BJ (cell line): ENCODE data around the gene BARHL2. TPM values are rescaled to one million over a fixed set of nuclear protein-coding genes. Genes with fewer than 3 reads are reported as not detected.

Experiments
- CTCF ChIA-PET: fragments of 350-600 bp; formaldehyde crosslinking; extraction: SDS; loops from one replicate; lab custom pipeline; 2021; ENCODE audit warnings: antibody characterized with exemption, inconsistent platforms; lab: Yijun Ruan, JAX
- POLR2A ChIA-PET: fragments of 300-600 bp; sonication (Branson Sonifier 250); formaldehyde crosslinking; extraction: SDS; loops from one replicate; lab custom pipeline; 2021; ENCODE audit warnings: antibody characterized with exemption; lab: Charles Lee
- DNase-seq: peaks from one replicate; pipeline ENCODE4 v3.0.0-alpha.2; 2011; ENCODE audit warnings: low read depth
- H3K27me3 ChIP-seq: 2 replicates; pipeline ENCODE4 v1.6.0; 2011; ENCODE audit warnings: low read length; ENCODE audit not compliant: control insufficient read depth, insufficient read depth
- H3K36me3 ChIP-seq: 2 replicates; pipeline ENCODE4 v1.5.1; 2011; ENCODE audit warnings: low read length; ENCODE audit not compliant: control insufficient read depth, insufficient read depth
- H3K4me3 ChIP-seq: 2 replicates; pipeline ENCODE4 v1.5.1; 2011; ENCODE audit warnings: low read depth, mild to moderate bottlenecking, control low read depth, low read length
- polyA plus RNA-seq: library from polyadenylated mRNA; depleted of rRNA; stranded (reverse); fragments of >200 nt; gene quantifications from 2 replicates; pipeline ENCODE4 v1.2.3, GENCODE V29; 2011
- TF ChIP-seq, protein P1 (sequence below): IDR thresholded peaks from 2 replicates; pipeline ENCODE4 v1.5.1; 2011; ENCODE audit warnings: low read depth, mild to moderate bottlenecking, control low read depth, inconsistent platforms, low read length, moderate library complexity; ENCODE audit not compliant: insufficient read depth

Gene BARHL2
- polyA plus RNA-seq, 1 experiment, result not detected

DNA sequence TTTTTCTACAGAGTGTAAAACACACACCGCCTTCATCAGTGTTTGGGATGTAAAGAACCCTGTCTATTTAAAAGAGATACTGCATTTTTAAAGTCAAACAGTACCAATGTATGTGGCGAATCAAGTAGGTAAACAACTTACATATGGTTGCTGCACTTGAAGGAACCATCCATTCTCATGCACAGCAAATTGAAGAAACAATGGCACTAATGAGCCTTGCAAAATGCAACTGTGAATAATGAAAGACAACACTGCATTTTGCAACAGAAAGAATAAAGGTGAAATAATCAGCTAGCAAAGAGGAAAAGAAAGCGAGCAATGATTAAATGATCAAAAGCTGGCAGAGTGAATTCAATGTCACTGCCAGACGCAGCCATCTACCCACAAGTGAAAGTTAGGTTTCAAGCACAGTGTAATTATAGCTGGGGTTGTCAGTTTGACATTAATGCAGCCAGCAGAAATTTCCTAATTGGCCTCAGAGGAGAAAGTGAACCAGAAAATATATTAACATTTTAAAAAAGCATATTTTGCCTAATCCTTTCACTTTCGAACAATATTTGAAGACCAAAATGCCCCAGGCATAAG is 10.9 kb upstream of the BARHL2 start:
- POLR2A ChIA-PET, result no interaction called here
- H3K4me3 ChIP-seq, result no peak overlapping the region
- CTCF ChIA-PET, result interaction anchor here (0.7 to 3.1 kb wide), 3 partner anchors 9 to 438 kb away, joined by 3 to 14 read pairs (median 4); no protein-coding TSS in a partner anchor
- H3K36me3 ChIP-seq, result no peaks in the 10 kb centered on the region
- no peak for DNase-seq
- H3K27me3 ChIP-seq, result peaks cover 75% of the 10 kb centered on the region
- TF ChIP-seq, protein P1, sequence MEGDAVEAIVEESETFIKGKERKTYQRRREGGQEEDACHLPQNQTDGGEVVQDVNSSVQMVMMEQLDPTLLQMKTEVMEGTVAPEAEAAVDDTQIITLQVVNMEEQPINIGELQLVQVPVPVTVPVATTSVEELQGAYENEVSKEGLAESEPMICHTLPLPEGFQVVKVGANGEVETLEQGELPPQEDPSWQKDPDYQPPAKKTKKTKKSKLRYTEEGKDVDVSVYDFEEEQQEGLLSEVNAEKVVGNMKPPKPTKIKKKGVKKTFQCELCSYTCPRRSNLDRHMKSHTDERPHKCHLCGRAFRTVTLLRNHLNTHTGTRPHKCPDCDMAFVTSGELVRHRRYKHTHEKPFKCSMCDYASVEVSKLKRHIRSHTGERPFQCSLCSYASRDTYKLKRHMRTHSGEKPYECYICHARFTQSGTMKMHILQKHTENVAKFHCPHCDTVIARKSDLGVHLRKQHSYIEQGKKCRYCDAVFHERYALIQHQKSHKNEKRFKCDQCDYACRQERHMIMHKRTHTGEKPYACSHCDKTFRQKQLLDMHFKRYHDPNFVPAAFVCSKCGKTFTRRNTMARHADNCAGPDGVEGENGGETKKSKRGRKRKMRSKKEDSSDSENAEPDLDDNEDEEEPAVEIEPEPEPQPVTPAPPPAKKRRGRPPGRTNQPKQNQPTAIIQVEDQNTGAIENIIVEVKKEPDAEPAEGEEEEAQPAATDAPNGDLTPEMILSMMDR, result no peak

DNA sequence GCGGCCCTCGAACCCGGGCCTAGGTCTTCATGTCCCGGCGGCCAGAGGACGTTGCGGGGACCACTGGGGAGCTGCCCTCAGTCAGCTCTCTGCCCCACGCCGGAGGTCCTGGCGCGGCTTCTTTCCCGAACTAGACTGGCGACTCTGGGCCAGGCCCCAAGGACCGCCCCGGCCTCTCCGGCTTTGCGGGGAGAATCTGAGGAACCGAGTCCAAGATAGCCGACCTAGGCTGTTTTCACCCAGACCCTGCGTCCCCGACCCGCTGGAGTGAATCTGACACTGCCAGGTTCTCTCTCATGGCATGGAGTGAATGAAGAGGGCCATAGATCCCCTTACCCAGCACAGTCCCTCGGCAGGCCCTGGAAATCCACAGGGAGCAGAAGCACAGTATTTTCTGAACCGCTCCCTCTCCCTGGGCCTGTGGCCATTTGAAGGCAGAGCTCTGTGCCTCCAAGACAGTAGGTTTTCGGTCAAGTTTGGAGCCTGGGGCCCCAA is 9.9 kb upstream of the BARHL2 start:
- no peak for DNase-seq
- Histone ChIP-seq H3K36me3 (no peaks in the 10 kb centered on the region), H3K4me3 (no peak overlapping the region), H3K27me3 (peaks cover 80% of the 10 kb centered on the region)
- ChIA-PET CTCF (no interaction called here), POLR2A (no interaction called here)
- TF ChIP-seq, protein P1, result no peak

DNA sequence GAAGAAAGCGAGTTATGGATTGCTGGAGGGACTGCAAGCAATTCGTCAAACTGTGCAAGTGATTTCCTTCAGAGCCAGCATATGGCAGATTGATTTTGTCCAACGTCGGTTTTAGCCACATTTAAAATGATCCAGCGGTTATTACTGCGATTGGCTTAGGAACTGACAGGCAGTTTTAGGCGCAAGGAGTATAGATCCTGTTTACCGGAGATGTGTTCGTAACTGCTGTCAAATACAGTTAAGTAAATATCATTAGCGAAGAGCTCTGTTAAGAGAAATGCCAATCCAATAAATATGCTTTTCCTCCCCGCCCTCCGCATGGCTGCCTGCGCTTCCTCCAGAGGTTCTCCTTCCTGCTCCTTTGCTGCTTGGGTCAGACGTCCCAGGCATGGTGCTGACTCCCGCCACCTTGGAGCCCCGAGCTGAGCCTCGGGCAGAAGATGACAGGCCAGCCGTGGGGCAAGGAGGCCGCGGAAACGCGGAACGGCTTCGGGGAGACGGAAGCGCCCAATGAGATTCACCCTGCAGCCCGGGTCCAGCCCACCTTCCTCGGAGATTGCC is 9.4 kb upstream of the BARHL2 start:
- DNase-seq, result no peak
- TF ChIP-seq, protein P1, result no peak
- H3K4me3 ChIP-seq, result no peak overlapping the region
- ChIA-PET POLR2A (no interaction called here), CTCF (no interaction called here)
- no peaks in the 10 kb centered on the region for H3K36me3 ChIP-seq
- peaks cover 78% of the 10 kb centered on the region for H3K27me3 ChIP-seq

DNA sequence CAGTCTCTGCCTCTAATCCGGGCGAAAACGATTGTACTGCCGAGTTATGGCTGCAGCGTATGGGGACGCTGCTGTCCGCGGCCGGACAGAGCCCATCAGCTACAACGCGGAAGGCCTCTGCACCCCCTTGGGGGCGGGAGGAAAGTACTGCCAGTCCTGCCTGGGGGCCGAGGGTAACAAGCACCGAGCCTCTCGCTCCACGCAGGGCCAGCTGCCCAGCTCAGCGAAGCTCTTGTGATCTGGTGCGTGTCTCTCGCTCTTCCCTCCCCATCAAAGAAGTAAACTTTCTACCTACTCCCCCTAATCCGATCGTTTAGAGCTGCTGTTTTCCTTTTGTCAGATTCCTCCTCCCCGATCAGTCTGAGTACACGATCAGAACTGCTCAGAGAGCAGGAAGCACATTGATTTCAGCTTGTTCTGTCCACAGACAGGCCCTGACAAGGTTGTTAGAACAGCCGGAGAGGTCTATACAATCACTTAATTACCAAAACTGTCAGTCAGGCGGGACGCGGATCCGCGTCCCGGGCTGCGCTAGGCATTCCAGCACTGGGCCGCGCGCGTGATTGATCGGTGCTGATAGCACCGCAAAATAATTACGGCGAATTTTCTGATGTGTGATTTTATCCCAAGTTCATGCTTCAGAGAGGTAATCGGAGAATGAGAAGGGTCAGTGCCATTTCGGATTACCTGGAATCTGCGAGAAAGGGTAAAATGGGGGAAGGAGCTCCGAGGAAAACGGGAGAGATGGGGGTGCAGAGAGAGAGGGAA is 8.7 kb upstream of the BARHL2 start:
- peaks cover 73% of the 10 kb centered on the region for H3K27me3 ChIP-seq
- POLR2A ChIA-PET, result no interaction called here
- H3K4me3 ChIP-seq, result no peak overlapping the region
- TF ChIP-seq, protein P1, result no peak
- H3K36me3 ChIP-seq, result no peaks in the 10 kb centered on the region
- DNase-seq, result no peak
- CTCF ChIA-PET, result no interaction called here
